Effector CD8-positive, alpha-beta T cell (primary cell): ENCODE data around the gene ACOT11.

Source experiments
- DNase-seq: peaks from one replicate; lab custom pipeline; 2025; lab: John Stamatoyannopoulos, UW

Gene ACOT11

GRCh38 chr1:54537611-54538010 lies 10.4 kb upstream of the ACOT11 start:
- no peak for DNase-seq

GRCh38 chr1:54538538-54538937 lies 9.5 kb upstream of the ACOT11 start:
- no peak for DNase-seq

- no peak for DNase-seq
Measured at GRCh38 chr1:54540582-54541295, 7.3 kb upstream of the ACOT11 start.

- DNase-seq = peak; percentile 27
Measured at GRCh38 chr1:54542120-54542961, 5.7 kb upstream of the ACOT11 start.

- no peak for DNase-seq
Measured at GRCh38 chr1:54542962-54543539, 5.0 kb upstream of the ACOT11 start.

- no peak for DNase-seq
Measured at GRCh38 chr1:54543729-54544496, 4.1 kb upstream of the ACOT11 start.

GRCh38 chr1:54545916-54546635 lies 2.0 kb upstream of the ACOT11 start:
- DNase-seq = no peak

- DNase-seq = no peak
Measured at GRCh38 chr1:54546651-54547401, 1.2 kb upstream of the ACOT11 start.

- no peak for DNase-seq
Measured at GRCh38 chr1:54548389-54549044, 489 bp downstream of the ACOT11 start.

- no peak for DNase-seq
Measured at GRCh38 chr1:54549181-54549924, 1.3 kb downstream of the ACOT11 start.

- no peak for DNase-seq
Measured at GRCh38 chr1:54551891-54552290, 3.9 kb downstream of the ACOT11 start.

- DNase-seq = no peak
Measured at GRCh38 chr1:54553602-54554313, 5.7 kb downstream of the ACOT11 start.

- DNase-seq = no peak
Measured at GRCh38 chr1:54556110-54556509, 8.1 kb downstream of the ACOT11 start.

GRCh38 chr1:54557671-54558355 lies 9.8 kb downstream of the ACOT11 start:
- DNase-seq = no peak

- DNase-seq = no peak
Measured at GRCh38 chr1:54558434-54559030, 10.5 kb downstream of the ACOT11 start.

- no peak for DNase-seq
Measured at GRCh38 chr1:54559111-54559548, 11.1 kb downstream of the ACOT11 start.

GRCh38 chr1:54559771-54560231 lies 11.8 kb downstream of the ACOT11 start:
- no peak for DNase-seq
